GM18505 (cell line): ENCODE measurements around the gene TTC16.

Source experiments
- ATAC-seq: cut with Tn5 transposase; IDR thresholded peaks from one replicate; pipeline ENCODE4 v1.9.1; 2021; ENCODE audit not compliant: unreplicated experiment
- POLR2A ChIP-seq: IDR thresholded peaks from 4 replicates; pipeline ENCODE4 v1.6.1; 2011; ENCODE audit warnings: borderline replicate concordance; ENCODE audit not compliant: insufficient read depth, insufficient read length; ENCODE audit errors: extremely low read depth

The TTC16 gene, protein sequence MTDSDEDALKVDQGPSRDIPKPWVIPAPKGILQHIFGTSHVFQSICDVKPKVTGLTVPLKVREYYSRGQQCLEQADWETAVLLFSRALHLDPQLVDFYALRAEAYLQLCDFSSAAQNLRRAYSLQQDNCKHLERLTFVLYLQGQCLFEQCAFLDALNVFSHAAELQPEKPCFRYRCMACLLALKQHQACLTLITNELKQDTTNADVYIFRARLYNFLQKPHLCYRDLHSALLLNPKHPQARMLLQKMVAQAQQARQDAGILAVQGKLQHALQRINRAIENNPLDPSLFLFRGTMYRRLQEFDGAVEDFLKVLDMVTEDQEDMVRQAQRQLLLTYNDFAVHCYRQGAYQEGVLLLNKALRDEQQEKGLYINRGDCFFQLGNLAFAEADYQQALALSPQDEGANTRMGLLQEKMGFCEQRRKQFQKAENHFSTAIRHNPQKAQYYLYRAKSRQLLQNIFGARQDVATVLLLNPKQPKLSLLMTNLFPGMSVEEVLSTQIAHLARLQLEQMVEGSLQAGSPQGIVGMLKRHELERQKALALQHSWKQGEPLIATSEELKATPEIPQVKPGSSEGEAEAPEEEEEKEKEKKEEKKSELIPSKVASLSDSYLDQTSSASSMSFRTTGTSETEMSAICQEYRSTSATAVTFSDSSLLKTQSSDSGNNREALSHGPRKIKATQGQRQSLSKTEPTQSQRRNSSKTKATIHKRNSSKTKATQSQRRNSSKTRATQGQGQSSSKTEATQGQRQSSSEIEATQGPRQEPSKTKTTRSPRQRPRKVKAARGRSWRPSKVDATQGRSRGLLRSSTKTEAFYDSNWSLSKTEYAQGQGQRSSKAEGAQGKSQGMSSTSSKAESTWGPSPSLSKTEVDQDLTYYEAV

DNA sequence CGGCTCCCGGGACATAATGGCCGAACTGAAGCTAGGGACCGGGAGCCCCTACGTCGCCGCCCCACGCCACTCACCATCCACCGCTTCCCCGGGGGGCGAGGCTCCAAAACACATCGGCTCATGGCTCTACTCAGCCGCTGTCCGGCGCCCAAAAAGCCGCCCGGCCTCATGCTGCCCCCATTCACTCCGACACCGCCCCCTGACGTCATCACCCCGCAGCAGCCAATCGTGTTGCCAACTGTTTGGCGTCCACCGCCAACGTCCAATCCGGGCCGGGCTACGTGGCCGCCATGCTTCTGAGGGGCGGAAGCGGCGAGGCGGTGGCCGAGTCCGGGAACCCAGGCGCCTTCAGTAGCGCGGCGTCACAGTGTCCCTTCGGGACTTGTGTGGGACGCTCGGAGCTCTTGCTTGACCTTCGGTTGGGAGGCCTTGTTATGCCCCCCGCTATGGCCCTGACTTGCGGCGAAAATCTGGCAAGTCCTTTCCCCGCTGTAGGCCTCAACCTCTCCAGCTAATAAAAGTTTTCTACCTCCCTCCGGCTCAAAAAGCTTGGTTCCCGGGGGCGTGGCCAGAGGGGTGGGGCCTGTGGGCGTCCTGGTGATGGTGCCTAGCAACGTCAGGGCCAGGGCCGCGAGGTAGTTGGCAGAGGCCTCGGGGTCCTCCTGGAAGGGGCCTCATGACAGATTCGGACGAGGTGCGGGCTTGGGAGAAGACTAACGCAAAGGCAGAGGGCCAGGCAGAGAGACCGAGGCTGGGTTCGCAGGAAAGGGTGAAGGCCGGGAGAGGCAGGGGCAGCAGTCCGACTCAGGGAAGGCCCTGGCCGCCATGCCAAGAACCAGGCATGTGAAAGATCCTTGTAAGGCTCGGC lies at the start of gene TTC16, which contains the start of gene PTRH1:
TSS of gene TTC16 (plus strand) at position 610 of the 868 bp plus-strand sequence. CDS start at position 677, 67 bp downstream.
TSS of gene PTRH1 (minus strand) at position 194 of the 868 bp plus-strand sequence. CDS start at position 170, 24 bp downstream.
- peak; percentile 26 for TF ChIP-seq POLR2A
- peak; percentile 85 for ATAC-seq

DNA sequence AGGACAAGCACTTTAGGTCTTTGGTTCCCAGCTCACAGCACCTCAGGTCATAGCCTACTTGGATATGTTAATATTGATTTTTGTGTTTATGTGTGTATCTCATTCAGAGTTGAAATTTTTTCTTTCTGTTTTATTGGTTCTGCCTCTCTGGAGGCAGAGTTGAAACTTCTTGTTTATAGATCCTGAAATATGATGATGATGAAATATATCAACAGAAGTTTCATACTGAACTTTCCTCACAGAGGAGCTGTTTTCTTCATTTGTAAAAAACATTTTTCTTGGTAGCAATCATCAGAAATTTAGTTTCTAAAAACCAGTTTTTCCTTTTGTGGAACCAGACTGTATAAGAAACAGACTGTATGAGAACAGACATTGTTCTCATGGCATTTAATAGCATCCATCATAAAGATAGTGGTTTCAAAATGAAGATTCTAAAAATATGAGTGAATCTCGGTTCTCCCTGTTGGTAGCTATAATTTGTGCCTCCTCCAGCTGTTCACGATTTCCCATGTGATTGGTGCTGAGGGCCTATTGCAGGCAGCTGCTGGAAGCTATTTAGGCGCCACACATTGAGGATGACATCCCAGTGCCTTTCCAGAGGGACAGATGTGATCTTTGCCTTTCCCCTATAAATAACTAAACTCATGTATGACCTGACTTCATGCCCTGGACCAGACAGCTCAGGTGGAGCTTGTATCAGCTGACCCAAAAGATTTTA lies 48.6 kb upstream of the TTC16 start:
- no peak for TF ChIP-seq POLR2A
- ATAC-seq = no peak

DNA sequence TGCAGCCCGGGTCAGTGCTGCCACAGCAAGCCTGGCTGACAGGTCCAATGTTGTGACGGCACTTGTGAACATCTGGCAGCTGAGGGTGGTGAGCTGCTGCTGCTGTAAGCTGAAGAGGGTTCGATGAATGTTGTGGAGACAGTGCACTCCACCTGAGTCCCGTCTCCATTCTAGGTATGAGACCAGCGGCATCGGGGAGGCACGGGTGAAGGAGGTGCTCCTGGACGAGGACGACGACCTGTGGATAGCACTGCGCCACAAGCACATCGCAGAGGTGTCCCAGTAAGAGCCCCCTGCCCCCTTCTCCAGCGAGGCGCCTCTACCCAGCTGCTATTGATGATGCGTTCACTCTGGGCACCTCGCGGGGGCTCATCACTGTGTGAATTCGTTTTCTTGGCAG lies 48.0 kb upstream of the TTC16 start:
- TF ChIP-seq POLR2A = no peak
- ATAC-seq = no peak

DNA sequence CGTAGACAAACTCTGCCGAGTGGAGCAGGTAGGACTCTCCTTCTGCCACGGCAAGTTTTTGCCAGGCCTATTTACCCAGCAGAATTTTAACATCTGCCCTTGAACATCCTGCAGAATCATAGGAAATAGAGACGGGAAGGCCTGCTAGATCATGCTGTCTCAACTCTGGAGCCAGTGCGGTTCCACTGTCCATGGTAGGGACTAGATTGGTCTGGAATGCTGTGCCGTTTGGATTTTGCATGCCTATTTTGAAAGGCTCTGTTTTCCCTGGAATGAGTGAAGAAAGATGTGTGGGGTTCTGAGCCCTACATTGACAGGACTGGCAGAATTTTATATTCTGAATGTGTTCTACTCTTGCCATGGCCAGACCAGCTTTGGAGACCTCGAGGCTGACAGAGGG lies 42.6 kb upstream of the TTC16 start:
- no peak for ATAC-seq
- no peak for TF ChIP-seq POLR2A

DNA sequence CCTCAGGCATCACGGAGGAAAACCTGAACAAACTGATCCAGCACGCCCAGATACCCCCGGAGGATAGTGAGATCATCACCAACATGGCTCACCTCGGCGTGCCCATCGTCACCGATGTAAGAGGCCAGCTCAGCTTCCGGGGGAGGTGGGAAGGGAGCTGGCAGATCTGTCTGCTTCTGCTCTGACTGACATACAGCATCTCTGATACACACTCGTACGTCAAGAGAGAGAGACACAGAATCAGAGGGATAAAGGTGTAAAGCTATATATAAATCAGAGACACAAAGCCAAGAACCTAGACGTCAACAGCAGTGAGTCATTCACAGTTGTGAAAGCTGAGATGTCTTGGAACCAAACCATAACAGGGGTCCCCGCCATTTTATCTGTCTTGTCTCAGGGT lies 39.2 kb upstream of the TTC16 start:
- ATAC-seq = no peak
- no peak for TF ChIP-seq POLR2A

DNA sequence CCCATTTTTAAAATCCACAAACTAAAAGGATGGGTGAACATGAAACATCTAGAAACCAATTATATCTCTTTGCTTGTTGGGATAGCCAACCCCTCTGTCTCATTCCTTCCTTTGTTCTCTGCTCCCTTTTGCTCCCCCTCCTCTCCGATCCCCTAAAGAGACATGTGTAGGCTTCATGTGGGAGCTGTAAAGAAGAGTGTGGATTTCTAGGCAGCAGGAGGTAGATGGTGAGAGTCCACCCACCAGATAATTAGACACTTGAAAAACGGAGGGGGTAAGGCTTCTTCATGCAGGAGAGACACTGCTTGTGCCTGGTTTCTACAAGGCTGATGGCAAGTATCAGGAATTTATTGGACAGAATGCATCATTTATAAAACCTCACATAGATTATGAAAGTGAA lies 36.4 kb upstream of the TTC16 start:
- no peak for TF ChIP-seq POLR2A
- ATAC-seq = no peak

DNA sequence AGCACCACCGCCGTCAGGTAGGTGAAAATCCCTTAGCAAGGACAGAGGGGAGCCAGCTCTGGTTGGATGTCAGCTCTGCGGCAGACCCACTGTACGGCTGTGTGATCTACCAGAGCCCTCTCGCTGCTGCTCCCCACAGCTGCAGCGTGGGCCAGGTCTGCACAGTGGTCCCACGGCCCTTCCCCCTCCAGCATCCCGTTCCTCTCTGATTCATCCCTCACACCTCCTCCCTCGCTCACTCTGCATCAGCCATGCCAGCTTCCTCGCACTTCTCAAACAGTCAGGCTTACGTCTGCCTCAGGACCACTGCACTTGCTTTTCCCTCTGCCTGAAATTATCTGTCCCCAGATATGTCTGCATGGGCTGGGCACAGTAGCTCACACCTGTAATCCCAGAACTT lies 35.7 kb upstream of the TTC16 start:
- no peak for TF ChIP-seq POLR2A

DNA sequence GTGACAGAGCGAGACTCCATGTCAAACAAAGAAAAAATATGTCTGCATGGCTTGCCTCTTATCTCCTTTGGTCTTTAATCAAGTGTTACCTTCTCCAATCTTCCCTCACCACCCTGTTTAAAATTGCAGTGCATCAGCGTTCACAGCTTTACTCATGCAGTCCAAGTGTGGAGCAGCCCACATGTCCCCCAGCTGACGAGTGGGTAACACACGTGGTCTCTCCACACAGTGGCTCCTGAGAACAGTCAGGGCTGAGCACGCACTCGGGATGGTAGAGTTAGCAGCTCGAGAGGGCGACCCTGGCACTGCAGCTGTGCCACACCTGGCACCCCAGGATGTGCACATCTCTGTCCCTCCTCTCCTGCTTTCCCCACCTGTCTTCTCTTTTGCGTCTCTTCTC lies 35.0 kb upstream of the TTC16 start:
- no peak for TF ChIP-seq POLR2A
- ATAC-seq = no peak

More for the DNA sequence above, 35.7 kb upstream of the TTC16 start:
- ATAC-seq = no peak

DNA sequence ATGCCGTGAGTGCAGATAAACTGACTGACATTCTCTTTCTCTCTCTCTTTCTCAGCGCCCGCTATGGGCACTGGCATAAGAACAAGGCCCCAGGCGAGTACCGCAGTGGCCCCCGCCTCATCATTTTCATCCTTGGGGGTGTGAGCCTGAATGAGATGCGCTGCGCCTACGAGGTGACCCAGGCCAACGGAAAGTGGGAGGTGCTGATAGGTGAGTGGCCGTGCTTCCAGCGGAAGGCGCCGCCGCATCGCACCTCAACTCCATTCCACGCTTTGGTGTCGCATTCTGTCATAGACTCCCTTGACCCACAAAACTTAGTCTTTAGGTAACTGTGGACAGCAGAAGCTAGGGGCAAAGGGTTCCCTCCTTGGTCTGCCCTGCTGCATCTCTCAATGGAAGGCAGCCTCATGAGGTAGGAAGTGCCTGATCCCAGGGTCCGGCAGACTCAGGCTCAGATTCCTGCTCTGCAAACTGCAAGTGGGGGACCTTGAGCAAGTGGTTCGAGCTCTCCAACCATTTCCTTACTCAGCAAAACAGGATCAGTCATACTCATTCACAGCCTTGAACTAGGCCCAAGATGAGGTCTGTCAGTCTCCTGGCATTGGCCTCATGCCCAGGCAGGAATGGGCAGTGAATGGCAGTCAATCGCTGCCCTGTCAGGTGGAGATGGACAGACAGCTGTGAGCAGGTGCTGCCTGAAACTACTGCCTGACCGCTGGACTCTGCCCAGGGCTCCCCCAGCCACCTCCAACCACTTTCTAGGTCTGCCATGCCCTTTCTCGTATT lies 33.3 kb upstream of the TTC16 start:
- no peak for ATAC-seq
- TF ChIP-seq POLR2A = no peak

DNA sequence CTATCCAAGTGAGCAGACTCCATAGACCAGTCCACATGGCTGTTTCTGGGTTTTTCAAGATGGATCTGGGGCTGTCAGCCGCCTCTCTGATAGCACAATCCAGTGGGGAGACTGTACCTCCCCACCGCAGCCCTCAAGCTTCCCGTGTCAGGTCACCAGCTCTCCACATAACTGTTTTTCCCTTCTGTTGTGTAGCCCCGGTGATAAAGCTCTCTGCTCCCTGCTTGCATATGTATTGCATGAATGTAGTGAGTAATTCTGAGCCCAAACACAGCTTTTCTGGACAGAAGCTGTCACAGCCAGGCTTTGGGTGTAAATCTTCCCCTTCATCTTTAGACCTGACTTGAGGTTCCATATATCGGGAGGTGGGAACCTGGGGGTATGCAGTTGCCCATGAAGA lies 32.2 kb upstream of the TTC16 start:
- no peak for TF ChIP-seq POLR2A
- no peak for ATAC-seq

DNA sequence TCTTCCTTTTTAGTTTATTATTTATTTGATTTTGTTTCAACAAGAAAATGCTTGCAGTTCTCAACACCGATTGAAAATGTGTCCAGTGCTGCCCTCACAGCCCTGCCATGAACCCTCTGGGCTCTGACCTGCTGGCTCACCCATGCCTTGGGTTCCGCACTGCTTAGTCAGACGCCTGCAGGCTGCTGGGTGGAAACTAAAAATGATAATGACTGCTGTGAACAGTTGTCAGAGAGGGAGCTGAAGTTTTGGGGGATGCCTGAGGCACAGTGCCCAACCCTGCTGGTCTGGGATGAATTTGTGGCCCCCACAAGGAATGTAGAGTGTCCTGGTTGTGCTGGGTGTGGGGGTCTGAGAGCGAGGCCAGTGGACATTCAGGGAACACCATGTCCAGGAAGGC lies 31.3 kb upstream of the TTC16 start:
- no peak for TF ChIP-seq POLR2A
- ATAC-seq = no peak
